ENCODE data around the gene ADAMTS17.

ADAMTS17 gene

DNA sequence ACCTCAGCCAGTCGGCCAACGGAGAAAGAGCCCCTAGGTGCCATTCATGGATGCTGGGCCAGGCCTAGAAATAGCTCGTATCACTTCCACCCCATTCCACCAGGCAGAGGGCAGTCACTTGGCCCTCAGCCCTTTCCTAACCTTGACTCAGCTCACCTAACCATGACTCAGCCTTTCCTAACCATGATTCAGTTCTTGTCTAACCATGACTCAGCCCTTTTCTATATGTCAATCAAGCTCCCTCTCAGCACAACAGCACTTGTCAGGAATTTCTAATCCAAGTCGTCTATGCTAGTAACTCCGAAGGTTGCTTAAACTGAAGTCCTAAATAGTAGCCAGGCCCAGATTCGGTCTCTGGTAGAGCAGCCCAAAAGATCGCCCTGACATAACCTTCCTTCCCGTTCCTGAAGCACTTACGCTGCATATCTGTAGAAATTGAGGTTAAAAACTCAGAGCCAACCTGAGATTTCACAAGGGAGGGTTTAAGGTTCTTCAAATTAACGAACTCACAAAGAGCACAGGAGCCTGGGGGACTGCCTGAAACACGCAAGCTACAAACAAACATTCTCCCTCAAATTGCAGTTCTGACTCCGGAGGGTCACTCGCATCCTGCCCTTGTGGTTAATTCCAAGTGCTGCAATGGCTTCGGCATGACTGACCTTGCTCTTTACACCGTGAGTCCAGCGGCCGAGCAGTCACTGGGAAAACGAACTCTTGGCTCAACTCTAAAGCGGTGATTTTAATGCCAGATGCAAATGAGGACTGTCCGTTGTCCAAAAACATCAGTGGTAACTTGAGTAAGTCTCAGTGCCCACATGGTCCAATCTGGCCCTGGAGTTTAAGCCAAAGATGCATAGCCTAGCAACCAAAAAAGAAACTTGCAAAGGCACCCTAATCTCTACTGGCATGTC is 99.9 kb downstream of the ADAMTS17 start:
- in situ Hi-C loops (cut with MboI; ENCODE audit: low pct_unique_long_range_greater_than_20kb, low sequenced_read_pairs), result no loop called here
- DNase-seq, result peak; percentile 45

DNA sequence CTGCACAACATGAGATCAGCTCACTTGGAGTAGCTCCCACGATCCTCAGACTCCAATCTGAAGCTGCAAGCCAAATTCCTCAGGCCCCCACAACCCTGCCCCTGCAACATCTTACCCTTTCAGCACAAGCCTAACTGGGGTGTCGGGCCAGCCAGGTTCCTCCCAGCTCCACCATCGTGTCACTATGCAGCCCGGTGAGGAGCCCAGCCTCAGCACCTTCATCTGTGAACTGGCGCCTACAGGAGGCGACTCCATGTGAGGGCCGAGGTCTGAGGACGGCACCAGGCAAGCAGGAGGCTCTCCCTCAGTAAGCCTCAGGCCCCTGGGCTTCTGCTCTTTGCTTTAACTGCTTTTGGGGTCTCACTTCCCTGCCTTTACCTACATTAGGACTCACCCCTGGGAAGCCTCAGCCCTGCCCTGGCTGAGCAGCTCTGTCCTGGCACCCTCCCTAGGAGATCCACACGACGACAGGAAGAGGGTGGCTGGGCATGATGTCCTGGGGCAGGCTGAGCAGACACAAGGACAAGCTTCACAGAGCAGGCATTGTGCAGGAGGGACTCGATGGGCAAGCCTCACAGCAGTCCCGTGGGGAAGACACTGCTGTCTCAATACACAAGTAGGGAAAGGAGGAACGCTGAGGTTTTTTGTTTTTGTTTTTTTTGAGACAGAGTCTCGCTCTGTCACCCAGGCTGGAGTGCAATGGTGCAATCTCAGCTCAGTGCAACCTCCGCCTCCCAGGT is 104.6 kb downstream of the ADAMTS17 start:
- in situ Hi-C loops (cut with MboI; ENCODE audit: low pct_unique_long_range_greater_than_20kb, low sequenced_read_pairs), result no loop called here
- no peak for DNase-seq

DNA sequence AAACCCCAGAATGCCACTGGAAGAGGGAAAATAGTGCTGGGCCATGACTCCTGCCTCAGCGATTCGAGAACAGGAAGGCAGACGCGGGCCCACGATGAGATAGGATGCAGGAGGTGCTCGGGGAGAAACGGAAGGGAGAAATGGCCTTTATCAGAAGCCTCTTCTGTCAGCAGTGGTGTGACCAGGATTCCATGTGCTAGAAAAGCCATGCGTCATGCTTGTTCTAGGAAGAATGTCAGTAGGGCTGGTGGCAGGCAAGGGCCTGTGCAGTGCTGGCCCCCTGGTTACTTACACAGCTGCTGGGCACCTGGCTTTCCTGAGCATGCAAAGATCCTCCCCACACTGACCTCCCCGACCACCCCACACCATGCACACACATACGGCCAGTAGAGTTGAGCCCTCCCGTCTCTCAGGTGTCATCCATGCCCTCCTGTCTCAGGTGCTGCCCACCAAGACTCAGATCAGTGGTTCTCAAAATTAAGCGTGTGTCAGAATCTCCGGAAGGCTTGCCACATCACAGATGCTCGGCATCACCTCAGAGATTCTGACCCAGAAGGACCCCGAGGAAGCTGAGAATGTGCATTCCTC is 106.7 kb downstream of the ADAMTS17 start:
- no peak for DNase-seq
- in situ Hi-C loops (cut with MboI; ENCODE audit: low pct_unique_long_range_greater_than_20kb, low sequenced_read_pairs), result no loop called here

DNA sequence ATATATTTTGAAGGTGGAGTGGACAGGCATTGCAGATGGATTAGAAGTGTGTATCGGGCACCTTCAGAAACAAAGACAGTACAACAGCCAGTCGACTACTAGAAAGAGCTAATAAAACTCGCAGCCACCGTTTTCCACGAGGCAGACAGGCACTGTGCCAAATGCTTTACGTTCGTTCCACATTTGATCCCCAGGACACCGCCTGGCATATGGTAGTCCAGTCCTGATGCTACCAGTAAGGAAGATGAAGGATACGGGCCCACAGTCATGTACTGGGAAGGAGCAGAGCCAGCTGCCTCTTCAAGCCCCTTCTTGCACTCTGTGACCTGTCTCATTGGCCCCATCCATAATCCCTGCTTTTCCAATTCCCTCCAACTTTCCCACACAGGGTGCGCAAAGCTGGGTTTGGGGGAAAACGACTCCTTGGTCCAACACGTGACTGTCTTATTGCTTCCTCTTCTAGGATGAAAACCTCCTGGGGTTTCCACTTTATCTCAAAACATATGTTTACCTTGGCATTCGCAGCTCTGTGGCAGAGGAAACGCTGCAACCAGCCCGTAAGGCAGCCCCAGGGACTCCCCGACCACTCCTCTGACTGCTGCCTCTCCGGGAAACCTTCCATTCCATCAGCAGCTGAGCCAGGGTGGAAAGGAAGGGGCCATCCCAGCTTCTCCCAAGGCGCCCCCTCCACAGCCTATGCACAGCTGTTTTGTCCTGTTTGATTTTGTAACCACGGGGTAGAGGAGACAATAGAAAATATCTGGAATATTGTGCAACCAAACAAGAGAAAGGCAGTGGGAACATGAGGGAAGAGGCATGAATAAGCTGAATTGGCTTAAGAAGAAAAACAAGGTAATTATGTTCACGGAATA is 107.4 kb downstream of the ADAMTS17 start:
- peak; percentile 4 for DNase-seq
- in situ Hi-C loops (cut with MboI; ENCODE audit: low pct_unique_long_range_greater_than_20kb, low sequenced_read_pairs), result no loop called here

DNA sequence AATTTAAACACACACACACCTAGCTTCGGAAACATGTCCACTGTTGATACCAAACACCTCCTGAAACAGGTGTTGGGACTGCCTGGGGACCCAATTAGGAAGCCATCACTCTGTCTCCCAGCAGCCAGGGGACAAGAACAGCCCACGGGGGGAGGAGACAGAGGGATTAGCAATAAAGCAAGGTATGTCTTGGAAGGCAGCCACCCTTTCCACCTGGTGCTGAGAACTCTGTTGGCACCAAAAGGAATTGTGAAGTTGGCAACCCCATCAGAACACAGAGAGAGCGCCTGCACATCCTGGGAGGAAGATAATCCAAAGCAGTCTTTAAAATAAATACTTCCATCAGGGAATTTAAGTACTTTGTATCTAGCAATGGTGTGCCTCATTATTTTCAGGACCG is 111.0 kb downstream of the ADAMTS17 start:
- in situ Hi-C loops (cut with MboI; ENCODE audit: low pct_unique_long_range_greater_than_20kb, low sequenced_read_pairs), result no loop called here
- DNase-seq, result no peak

DNA sequence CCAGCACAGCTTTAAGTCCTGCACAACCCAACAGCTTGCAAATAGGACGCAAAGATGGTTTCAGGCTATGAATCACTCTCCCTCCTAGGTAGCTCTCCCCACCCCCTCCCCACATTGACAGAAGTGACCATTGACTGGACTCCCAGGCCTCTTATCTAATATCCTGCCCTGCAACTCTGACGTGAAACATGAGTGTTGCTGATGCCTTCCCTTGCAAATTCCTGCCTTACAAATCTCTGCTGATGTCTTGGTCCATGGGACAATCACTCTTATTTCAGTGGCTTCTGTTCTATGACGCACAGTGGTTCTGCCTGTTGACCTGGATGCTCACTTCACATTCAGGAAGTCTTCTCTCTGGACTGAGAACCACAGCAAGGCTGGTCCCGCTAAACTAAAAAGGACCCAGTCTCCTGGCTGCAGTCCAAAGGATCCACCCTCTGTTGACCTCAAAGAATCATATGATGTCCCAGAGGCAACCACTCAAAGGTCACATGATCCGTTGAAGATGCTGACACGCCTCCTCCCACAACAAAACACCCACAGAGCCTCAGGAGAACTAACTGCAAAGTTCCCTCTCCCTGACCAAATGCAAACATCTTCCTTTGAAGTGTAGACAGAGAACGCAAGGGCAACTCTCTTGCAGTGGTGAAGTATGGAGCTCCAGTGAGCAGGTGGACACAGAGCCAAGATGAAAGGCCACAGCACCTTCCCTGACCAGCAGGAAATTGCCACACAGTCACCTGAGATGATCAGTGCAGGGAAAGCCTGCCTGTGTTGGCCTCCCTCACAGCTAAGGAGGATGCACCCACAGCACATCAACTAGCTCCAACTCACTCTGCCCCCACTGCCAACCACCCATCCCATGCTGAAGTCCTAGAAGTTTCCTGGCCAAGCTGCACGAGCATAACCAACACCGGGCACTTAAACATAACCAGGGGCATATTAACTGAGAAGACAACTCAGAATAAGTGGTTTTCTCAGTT is 112.3 kb downstream of the ADAMTS17 start:
- in situ Hi-C loops (cut with MboI; ENCODE audit: low pct_unique_long_range_greater_than_20kb, low sequenced_read_pairs), result no loop called here
- no peak for DNase-seq

DNA sequence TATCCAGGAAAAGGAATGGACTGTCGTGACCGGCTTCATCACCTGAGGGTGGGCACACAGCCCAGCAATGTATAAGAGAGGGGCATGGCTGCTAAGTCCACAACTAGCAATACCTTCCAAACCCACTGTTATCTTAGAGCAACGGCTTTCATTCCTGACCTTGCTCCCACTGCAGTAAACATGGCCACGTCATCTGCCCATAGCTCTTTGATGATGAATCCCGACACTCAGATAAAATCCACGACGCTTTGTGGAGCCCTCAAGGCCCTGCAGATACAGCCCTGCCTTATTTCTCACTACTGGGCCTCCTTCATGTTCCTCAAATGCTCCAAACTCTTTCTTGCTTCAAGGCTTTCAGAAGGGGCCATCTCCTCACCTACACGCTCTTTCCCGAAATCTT is 114.0 kb downstream of the ADAMTS17 start:
- no peak for DNase-seq
- in situ Hi-C loops (cut with MboI; ENCODE audit: low pct_unique_long_range_greater_than_20kb, low sequenced_read_pairs), result no loop called here

DNA sequence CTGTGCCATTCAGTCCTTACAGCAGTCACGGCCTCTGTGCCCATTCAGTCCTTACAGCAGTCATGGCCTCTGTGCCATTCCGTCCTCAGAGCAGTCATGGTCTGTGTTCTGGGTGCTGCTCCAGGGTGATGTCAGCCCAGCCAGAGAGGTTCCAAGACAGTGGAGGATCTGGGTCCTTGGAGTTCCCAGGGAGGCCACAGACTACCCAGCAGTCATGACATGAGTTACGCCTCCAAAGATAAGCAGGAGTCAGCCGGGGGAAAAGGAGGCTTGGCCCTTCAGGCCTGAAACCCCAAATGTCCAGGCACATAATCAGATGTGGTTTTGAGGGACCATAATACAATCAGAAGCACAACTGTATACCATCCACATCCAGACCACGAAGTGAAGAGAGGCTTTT is 115.7 kb downstream of the ADAMTS17 start:
- in situ Hi-C loops (cut with MboI; ENCODE audit: low pct_unique_long_range_greater_than_20kb, low sequenced_read_pairs), result no loop called here
- no peak for DNase-seq

DNA sequence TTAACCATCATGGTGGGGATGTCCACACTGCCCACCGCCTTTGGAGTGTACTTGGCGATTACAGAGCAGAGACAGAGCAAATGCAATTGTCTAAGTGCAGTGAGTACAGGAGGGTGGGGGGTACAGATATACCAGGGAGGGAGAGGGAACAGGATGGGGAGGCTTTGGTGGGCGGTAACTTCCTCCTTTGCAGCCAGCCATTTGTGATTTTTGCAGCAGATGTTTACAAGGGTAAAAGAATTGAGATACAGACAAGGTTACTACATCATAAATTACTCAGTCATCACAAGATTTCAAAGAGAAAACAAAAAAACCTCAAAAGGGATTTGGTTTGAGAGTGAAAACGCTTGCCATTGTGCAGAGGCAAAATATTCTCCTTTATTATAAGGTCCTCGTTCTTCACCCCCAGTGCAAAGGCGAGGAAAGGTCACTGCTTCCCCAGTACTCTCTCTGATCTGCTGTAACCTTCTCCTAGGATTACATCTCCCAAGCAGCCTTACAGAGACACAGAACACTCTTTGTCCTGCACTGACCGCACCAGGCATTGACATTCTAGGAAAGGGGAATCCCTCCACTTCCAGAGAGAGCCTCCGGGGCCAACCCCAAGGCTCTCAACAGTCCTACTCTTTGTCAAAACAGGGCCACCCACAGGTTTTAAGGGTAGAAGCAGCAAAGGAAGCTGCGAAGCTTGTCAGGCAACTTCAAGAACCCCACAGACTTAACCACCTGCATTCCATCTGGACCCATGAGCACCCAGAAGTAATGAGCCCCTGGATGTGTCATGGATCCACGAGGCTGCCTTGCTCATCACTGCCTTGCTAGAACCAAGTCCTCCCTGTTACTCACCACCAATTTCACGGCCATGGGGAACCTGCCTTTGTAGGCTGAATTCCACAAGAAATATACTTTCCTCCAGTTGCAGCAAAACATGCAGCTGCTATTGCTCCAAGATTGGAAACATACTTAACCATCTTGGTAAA is 117.3 kb downstream of the ADAMTS17 start:
- in situ Hi-C loops (cut with MboI; ENCODE audit: low pct_unique_long_range_greater_than_20kb, low sequenced_read_pairs), result no loop called here
- peak; percentile 46 for DNase-seq

DNA sequence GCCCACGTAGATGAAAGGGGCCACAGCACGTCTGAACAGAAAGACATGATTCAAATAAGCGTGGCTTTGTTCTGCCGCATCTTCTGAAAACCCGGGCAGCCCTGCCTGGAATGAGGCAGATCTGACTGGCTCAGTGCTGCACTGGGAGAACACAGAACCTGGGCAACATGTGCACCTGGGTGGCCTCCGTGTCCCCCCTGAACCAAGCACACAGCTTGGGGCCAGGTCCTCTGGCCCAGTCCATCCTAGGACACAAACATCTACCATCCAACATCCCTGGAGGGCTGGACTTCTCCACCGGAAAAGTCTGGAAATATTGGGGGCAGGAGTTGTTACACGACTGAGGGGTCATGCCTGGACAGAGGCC is 119.4 kb downstream of the ADAMTS17 start:
- no peak for DNase-seq
- in situ Hi-C loops (cut with MboI; ENCODE audit: low pct_unique_long_range_greater_than_20kb, low sequenced_read_pairs), result no loop called here

DNA sequence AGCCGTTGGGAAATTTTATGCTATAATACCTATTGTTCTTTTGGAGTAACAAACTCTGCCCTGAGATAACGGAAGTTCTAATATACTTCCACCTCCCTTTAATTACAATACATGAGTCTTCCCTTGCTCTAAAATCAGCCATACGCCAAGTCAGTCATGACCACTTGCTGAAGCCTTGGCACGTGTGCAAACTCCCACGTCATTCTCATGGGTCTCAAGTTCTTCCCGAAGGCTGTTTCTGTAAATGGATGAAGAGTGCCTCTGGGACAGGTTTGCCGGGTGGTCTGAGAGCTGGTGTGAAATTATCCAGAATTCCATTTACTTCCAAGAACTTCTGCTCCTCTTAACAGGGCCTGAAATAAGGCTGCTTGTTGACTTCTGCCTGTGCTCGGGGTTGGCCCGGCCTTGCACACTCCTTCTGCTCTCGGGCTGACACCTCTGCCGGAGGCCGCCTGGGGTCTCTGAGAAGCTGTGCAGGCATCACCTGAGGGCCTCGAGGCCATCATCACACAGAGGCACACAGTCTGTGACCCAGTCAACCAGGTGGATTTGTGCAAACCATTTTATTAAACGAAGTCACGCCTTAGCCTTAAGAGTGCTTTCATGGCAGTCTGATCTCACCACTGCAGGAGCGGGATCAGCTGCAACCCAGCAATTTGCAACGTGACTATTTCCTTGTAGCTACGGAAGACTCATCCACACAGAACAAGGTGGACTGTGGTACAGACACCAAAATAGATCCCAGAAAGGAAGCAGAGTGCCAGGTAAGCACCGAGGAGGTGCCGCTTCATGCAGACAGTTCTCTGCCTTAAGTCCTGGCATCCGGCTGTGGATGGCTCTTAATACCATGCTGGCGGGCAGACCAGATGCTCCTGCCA is 120.1 kb downstream of the ADAMTS17 start:
- DNase-seq, result no peak
- in situ Hi-C loops (cut with MboI; ENCODE audit: low pct_unique_long_range_greater_than_20kb, low sequenced_read_pairs), result no loop called here

DNA sequence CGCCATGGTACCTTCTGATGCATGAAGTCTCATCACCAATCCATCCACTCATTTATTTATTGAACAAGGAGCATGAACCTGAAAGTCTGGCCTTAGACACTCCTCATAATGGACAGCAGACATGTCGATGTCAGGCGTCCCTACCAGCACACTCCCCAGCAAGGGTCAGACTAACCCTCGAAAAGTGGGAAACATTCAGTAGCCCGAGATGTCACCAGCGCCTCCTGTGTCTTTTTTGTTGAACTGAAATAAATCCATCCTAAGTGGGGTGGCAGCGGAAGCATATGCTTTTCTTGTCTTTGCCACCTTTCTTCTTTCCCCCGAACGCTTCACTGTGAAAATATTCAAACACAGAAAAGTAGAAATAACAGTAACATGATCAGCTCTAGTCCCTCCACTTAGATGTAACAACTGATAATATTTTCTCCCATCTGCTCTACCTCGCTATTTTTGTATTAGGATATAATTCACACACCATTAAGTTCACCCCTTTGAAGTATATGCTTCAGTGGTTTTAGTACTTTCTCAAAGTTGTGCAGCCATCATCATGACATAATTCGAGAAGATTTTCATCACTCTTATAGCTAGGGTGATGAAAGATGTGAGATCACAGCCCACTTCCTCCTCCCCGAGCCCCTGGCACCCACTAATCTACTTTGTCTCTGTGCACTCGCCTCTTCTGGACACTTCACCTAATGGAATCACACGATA is 121.6 kb downstream of the ADAMTS17 start:
- no peak for DNase-seq

DNA sequence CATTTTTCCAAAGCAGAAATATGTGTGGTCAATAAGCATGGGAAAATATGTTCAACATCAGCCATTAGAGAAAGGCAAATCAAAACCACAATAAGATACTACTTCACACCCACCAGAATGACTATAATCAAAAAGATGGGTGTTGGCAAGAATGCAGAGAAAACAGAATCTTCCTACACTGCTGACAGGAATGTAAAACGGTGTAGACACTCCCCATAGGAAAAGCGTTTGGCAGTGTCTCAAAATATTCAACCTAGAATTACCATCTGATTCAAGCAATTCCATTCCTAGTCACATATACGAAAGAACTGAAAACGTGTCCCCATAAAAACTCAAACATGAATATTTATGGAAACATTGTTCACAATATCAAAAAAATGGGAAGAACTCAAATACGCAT is 123.3 kb downstream of the ADAMTS17 start:
- in situ Hi-C loops (cut with MboI; ENCODE audit: low pct_unique_long_range_greater_than_20kb, low sequenced_read_pairs), result no loop called here
- DNase-seq, result no peak

More for the DNA sequence above, 121.6 kb downstream of the ADAMTS17 start:
- in situ Hi-C loops (cut with MboI; ENCODE audit: low pct_unique_long_range_greater_than_20kb, low sequenced_read_pairs), result no loop called here

DNA sequence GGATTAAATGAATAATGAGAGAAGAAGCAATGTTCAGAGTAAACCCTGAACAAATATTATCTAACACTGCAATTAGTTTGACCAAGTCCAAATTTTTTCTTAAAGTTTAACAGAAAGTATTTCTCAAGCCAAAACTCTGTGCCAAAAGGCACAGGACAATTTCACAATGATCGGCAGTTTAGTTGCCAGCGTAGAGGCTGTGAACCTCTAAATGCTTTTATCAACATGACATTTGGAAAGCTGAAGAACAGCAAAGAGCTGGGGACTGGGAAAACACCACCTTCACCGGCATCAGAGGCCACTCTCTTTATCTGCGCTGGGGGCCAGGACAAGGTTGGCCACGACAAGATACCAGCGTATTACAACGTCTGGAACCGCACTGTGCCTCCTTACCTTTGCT is 125.6 kb downstream of the ADAMTS17 start:
- no peak for DNase-seq
- in situ Hi-C loops (cut with MboI; ENCODE audit: low pct_unique_long_range_greater_than_20kb, low sequenced_read_pairs), result no loop called here

DNA sequence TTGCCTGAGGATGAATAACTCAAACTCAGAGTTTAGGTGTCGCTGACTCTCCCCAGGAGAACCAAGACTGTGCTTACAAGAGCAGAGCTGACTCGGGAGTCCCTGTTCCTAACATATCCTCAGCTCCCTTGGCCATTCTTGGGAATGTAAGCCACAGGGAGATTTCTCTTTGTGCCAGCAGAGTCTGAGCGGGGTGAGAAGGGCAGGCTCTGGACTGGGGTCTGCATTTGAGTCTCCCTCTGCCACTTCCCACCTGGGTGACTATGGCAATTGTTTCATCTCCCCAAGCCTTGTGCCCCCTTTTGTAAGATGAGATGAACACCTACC is 126.0 kb downstream of the ADAMTS17 start:
- in situ Hi-C loops (cut with MboI; ENCODE audit: low pct_unique_long_range_greater_than_20kb, low sequenced_read_pairs), result no loop called here
- no peak for DNase-seq

Data from KBM-7 (cell line).